ENCODE results near the gene CEACAM21.

- TF ChIP-seq EZH2phosphoT487 (IDR thresholded peaks at IDR 0.05) (no peak), EZH2 (IDR thresholded peaks at IDR 0.05) (no peak), CTCF (IDR thresholded peaks at IDR 0.05) (no peak)
Measured at GRCh38 chr19:41528106-41528505, 47.9 kb upstream of the CEACAM21 start.

Data from neural progenitor cell (in vitro differentiated cells).